Measurements from ENCODE around the gene MED27.

Gene MED27

GRCh38 chr9:131917009-131917408, 162.7 kb downstream of the MED27 start:
- DNase-seq (ENCODE audit: low read depth in 2 of 2) = no peak
- no peak overlapping the region for H3K4me3 ChIP-seq (replicated peaks in 1 of 2; ENCODE audit: low read depth in 2 of 2, low read length in 2 of 2)

GRCh38 chr9:131915181-131915580, 164.5 kb downstream of the MED27 start:
- no peak for TF ChIP-seq CTCF (IDR thresholded peaks at IDR 0.05; ENCODE audit: low read depth, low read length)
- DNase-seq (ENCODE audit: low read depth in 2 of 2) = peak in 1 of 2 donors; percentile 58
- H3K4me3 ChIP-seq (replicated peaks in 1 of 2; ENCODE audit: low read depth in 2 of 2, low read length in 2 of 2) = no peak overlapping the region

More at GRCh38 chr9:131917009-131917408, 162.7 kb downstream of the MED27 start:
- no peak for TF ChIP-seq CTCF (IDR thresholded peaks at IDR 0.05; ENCODE audit: low read depth, low read length)

GRCh38 chr9:131912671-131913070, 167.0 kb downstream of the MED27 start:
- DNase-seq (ENCODE audit: low read depth in 2 of 2) = no peak
- no peak overlapping the region for H3K4me3 ChIP-seq (replicated peaks in 1 of 2; ENCODE audit: low read depth in 2 of 2, low read length in 2 of 2)
- TF ChIP-seq CTCF (IDR thresholded peaks at IDR 0.05; ENCODE audit: low read depth, low read length) = no peak

- no peak for TF ChIP-seq CTCF (IDR thresholded peaks at IDR 0.05; ENCODE audit: low read depth, low read length)
- H3K4me3 ChIP-seq (replicated peaks in 1 of 2; ENCODE audit: low read depth in 2 of 2, low read length in 2 of 2) = no peak overlapping the region
- DNase-seq (ENCODE audit: low read depth in 2 of 2) = no peak
These were observed 167.6 kb downstream of the MED27 start for GRCh38 chr9:131912069-131912468.

- no peak overlapping the region for H3K4me3 ChIP-seq (replicated peaks in 1 of 2; ENCODE audit: low read depth in 2 of 2, low read length in 2 of 2)
- TF ChIP-seq CTCF (IDR thresholded peaks at IDR 0.05; ENCODE audit: low read depth, low read length) = no peak
- DNase-seq (ENCODE audit: low read depth in 2 of 2) = no peak
These were observed 169.1 kb downstream of the MED27 start for GRCh38 chr9:131910572-131910971.

GRCh38 chr9:131905144-131905543, 174.5 kb downstream of the MED27 start:
- no peak overlapping the region for H3K4me3 ChIP-seq (replicated peaks in 1 of 2; ENCODE audit: low read depth in 2 of 2, low read length in 2 of 2)
- no peak for TF ChIP-seq CTCF (IDR thresholded peaks at IDR 0.05; ENCODE audit: low read depth, low read length)
- no peak for DNase-seq (ENCODE audit: low read depth in 2 of 2)
